Fibroblast of lung (primary cell): ENCODE measurements around the gene PKNOX2.

Source experiments
- EZH2 ChIP-seq: IDR thresholded peaks from 2 replicates; pipeline ENCODE4 v1.5.1; 2012; ENCODE audit warnings: low read length, control low read depth, mild to moderate bottlenecking; ENCODE audit errors: missing control alignments
- TF ChIP-seq, protein P1 (sequence below), 2 donors: IDR thresholded peaks in 1 of 2; conservative IDR thresholded peaks in 1 of 2; 1 replicate in 1 of 2; 2 replicates in 1 of 2; pipeline ENCODE4 v1.5.1; 2011 to 2012; ENCODE audit warnings: low read length in 2 of 2, control low read depth in 1 of 2, inconsistent platforms in 1 of 2, low read depth in 1 of 2, mild to moderate bottlenecking in 1 of 2

DNA sequence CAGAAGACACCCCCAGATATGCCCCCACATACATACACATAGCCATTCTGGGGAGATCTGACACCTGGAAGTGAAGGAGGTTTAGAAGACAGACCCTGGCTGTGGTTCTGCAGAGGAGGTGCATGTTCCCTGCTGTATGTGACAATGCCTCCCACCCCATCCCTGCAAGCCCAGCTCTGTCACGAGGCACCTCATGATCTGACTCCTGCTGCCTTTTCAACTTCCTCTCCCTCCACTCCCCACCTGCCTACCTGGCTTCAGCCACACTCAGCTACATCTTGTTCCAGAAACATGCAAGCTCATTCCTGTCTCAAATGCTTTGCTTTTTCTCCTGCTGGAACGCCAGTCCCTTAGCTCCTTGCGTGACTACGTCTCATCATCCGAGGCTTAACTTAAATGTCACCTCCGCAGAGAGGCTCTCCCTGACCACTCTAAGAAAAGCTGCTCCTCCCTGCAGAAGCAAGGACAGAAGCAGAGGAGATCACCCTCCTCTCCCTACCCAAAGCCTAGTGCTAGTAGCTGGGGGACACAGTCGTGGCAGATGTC is 217.0 kb downstream of the PKNOX2 start:
- TF ChIP-seq, protein P1, sequence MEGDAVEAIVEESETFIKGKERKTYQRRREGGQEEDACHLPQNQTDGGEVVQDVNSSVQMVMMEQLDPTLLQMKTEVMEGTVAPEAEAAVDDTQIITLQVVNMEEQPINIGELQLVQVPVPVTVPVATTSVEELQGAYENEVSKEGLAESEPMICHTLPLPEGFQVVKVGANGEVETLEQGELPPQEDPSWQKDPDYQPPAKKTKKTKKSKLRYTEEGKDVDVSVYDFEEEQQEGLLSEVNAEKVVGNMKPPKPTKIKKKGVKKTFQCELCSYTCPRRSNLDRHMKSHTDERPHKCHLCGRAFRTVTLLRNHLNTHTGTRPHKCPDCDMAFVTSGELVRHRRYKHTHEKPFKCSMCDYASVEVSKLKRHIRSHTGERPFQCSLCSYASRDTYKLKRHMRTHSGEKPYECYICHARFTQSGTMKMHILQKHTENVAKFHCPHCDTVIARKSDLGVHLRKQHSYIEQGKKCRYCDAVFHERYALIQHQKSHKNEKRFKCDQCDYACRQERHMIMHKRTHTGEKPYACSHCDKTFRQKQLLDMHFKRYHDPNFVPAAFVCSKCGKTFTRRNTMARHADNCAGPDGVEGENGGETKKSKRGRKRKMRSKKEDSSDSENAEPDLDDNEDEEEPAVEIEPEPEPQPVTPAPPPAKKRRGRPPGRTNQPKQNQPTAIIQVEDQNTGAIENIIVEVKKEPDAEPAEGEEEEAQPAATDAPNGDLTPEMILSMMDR (conservative IDR thresholded peaks at IDR 0.05 in 1 of 2, IDR thresholded peaks at IDR 0.05 in 1 of 2; ENCODE audit: low read depth in 1 of 2, low read length in 2 of 2) = no peak
- peak; percentile 37 for TF ChIP-seq EZH2
